Natural killer cell (primary cell): Measurements from ENCODE around the gene DAPK3. TPM values are rescaled to one million over a fixed set of nuclear protein-coding genes. Genes with fewer than 3 reads are reported as not detected.
A peak's percentile ranks its signal among the peaks of the same experiment; 100 is the strongest.

ENCODE experiments used
- ATAC-seq, 3 donors: fragments of 150-1000 bp in 2 of 3; fragments of 200-7000 bp in 1 of 3; cut with Tn5 transposase; 1 replicate in 1 of 3; 2 replicates in 2 of 3; pipeline ENCODE4 v1.10.0; 2021; ENCODE audit warnings: mild to moderate bottlenecking in 2 of 3, moderate library complexity in 2 of 3
- DNase-seq, 2 donors: peaks; one replicate each; pipeline versions ENCODE4 v3.0.0 to v3.0.0-alpha.2; 2013 to 2021; ENCODE audit warnings: mixed read lengths in 1 of 2
- H3K27ac ChIP-seq: one replicate; pipeline ENCODE4 v1.5.1; 2013; ENCODE audit warnings: mild to moderate bottlenecking, low read length
- H3K27me3 ChIP-seq: one replicate; pipeline ENCODE4 v1.6.1; 2013; ENCODE audit warnings: low read length; ENCODE audit not compliant: control insufficient read depth, insufficient read depth
- H3K36me3 ChIP-seq: one replicate; pipeline ENCODE4 v1.6.1; 2013; ENCODE audit warnings: low read length; ENCODE audit not compliant: control insufficient read depth, insufficient read depth
- H3K4me1 ChIP-seq: one replicate; pipeline ENCODE4 v1.6.1; 2013; ENCODE audit warnings: low read length; ENCODE audit not compliant: control insufficient read depth, insufficient read depth
- H3K4me3 ChIP-seq: one replicate; pipeline ENCODE4 v1.5.1; 2013; ENCODE audit warnings: low read length
- H3K9me3 ChIP-seq: one replicate; pipeline ENCODE4 v1.6.1; 2013; ENCODE audit warnings: low read length; ENCODE audit not compliant: control insufficient read depth, insufficient read depth
- H3K27ac Mint-ChIP-seq, 2 donors: one replicate each; pipeline ENCODE4 v1.8.0; 2022; ENCODE audit warnings: mild to moderate bottlenecking in 2 of 2, mixed read lengths in 2 of 2, moderate library complexity in 1 of 2
- H3K27me3 Mint-ChIP-seq, 2 donors: one replicate each; pipeline ENCODE4 v1.8.0; 2022; ENCODE audit warnings: low read depth in 2 of 2, mixed read lengths in 2 of 2
- H3K36me3 Mint-ChIP-seq: one replicate; pipeline ENCODE4 v1.8.0; 2022; ENCODE audit warnings: mixed read lengths
- H3K4me1 Mint-ChIP-seq, 2 donors: one replicate each; pipeline ENCODE4 v1.8.0; 2022; ENCODE audit warnings: mixed read lengths in 2 of 2
- H3K4me3 Mint-ChIP-seq: one replicate; pipeline ENCODE4 v1.8.0; 2022; ENCODE audit warnings: mild to moderate bottlenecking, moderate library complexity, mixed read lengths
- H3K9me3 Mint-ChIP-seq, 2 donors: one replicate each; pipeline ENCODE4 v1.8.0; 2022; ENCODE audit warnings: mixed read lengths in 2 of 2
- WGBS: methylation state at CpG from one replicate; pipeline ENCODE4 v1.1.7; 2013; ENCODE audit warnings: missing lambda C conversion rate; ENCODE audit not compliant: insufficient coverage; 5-methylcytosine and 5-hydroxymethylcytosine counted together
- intact Hi-C: fragments of 100-400 bp; cut with micrococcal nuclease; formaldehyde crosslinking; loops from one replicate; pipeline ENCODE4 v1.14.2; 2022
- total RNA-seq, 4 donors: library from RNA; stranded (reverse); fragments of 120-200 nt in 1 of 4; gene quantifications; one replicate each; pipeline versions ENCODE4 v1.2.3 to v1.2.4, GENCODE V29; 2013 to 2022
- TF ChIP-seq, protein P1 (sequence below): fragments of 200-600 bp; IDR thresholded peaks from one replicate; pipeline ENCODE4 v1.8.0; 2022; ENCODE audit warnings: antibody characterized with exemption

DAPK3 gene
- total RNA-seq, 3 donors from 2014 or later (not counting 1 experiment from before 2014, with no cell fraction given), result 54.3 to 66.4 (median 58.1) TPM

DNA sequence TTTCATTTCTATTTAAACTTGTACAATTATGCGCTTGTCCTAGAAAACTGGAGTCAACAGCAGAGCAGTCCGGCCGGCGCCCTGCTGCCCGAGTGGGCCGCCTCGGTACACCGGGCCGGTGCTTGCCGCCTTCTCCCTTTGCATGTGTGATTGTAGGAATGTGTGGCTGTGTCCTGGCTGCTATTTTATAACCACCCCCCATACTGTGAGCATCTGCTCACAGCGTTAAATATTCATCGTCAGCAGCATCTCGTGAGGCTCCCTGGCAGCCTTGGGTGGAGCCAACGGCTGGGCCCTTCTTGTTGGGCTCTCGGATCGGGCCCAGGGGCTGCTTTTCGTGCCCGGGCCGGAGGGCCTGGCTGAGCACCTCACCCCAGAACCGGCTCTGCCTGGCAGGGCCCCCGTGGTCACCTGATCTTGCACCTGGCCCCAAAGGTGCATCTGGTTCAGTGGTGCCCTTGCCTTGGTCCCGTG is 47.3 kb upstream of the DAPK3 start:
- 93% methylated on average over 19 of the region's 22 CpGs for WGBS
- Mint-ChIP-seq H3K27ac (peak overlapping the region in 1 of 2 donors; percentile 71), H3K4me1 (peaks cover 20 to 32% of the 10 kb centered on the region in 2 donors), H3K27me3 (no peaks in the 10 kb centered on the region), H3K9me3 (no peaks in the 10 kb centered on the region), H3K36me3 (no peaks in the 10 kb centered on the region), H3K4me3 (no peak overlapping the region)
- H3K9me3 ChIP-seq, result no peaks in the 10 kb centered on the region
- DNase-seq (no peak), ATAC-seq (no peak)
- H3K4me1 ChIP-seq, result peaks cover 26% of the 10 kb centered on the region
- TF ChIP-seq, protein P1, sequence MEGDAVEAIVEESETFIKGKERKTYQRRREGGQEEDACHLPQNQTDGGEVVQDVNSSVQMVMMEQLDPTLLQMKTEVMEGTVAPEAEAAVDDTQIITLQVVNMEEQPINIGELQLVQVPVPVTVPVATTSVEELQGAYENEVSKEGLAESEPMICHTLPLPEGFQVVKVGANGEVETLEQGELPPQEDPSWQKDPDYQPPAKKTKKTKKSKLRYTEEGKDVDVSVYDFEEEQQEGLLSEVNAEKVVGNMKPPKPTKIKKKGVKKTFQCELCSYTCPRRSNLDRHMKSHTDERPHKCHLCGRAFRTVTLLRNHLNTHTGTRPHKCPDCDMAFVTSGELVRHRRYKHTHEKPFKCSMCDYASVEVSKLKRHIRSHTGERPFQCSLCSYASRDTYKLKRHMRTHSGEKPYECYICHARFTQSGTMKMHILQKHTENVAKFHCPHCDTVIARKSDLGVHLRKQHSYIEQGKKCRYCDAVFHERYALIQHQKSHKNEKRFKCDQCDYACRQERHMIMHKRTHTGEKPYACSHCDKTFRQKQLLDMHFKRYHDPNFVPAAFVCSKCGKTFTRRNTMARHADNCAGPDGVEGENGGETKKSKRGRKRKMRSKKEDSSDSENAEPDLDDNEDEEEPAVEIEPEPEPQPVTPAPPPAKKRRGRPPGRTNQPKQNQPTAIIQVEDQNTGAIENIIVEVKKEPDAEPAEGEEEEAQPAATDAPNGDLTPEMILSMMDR, result no peak
- intact Hi-C loops, result no loop called here
- H3K27ac ChIP-seq, result no peak overlapping the region
- no peak overlapping the region for H3K4me3 ChIP-seq
- peaks cover 15% of the 10 kb centered on the region for H3K36me3 ChIP-seq
- no peaks in the 10 kb centered on the region for H3K27me3 ChIP-seq

DNA sequence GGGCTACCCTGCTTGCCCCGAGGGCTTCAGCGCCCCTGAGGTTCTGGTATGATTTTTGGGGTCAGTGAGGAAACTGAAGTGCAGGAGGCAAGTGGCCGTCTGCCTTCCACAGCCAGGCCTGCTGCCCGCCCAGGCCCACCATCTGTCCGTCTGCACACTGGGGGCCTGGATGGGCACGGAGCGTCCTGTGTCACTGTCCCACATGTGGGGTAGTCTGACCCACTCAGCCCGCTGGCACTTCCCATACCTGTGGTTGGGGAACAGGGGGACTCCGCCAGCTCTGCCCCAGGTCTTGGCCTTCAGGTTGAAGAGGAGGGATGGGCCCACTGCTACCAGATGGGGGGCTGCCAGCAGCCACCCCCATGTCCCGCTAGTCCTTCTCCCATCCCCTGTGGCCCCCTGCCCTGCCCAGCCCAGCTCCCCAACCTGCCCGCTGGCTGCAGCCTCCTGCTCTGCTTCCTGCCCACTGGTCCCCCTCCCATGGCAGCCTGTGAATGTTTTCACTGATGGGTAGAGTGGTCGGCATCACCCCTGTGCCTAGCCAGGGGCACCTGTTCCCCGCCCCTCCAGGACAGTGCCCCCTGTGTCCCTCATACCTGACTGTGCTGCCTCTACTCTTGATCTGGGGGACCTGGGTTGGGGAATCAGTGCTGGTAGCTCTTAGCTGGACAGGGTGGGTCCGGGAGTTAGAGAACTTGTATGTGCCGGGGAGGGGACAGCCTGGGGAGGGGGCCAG is 46.2 kb upstream of the DAPK3 start:
- Histone ChIP-seq H3K27me3 (no peaks in the 10 kb centered on the region), H3K4me3 (no peak overlapping the region), H3K9me3 (no peaks in the 10 kb centered on the region), H3K36me3 (peaks cover 21% of the 10 kb centered on the region), H3K27ac (no peak overlapping the region), H3K4me1 (peaks cover 26% of the 10 kb centered on the region)
- Mint-ChIP-seq H3K27me3 (no peaks in the 10 kb centered on the region), H3K9me3 (no peaks in the 10 kb centered on the region), H3K36me3 (no peaks in the 10 kb centered on the region), H3K4me3 (no peak overlapping the region), H3K4me1 (peaks cover 20 to 43% of the 10 kb centered on the region in 2 donors), H3K27ac (peak overlapping the region in 1 of 2 donors; percentile 54)
- intact Hi-C loops, result no loop called here
- ATAC-seq (no peak), DNase-seq (no peak)
- WGBS, result 94% methylated on average over 15 of the region's 15 CpGs
- TF ChIP-seq, protein P1, result no peak

DNA sequence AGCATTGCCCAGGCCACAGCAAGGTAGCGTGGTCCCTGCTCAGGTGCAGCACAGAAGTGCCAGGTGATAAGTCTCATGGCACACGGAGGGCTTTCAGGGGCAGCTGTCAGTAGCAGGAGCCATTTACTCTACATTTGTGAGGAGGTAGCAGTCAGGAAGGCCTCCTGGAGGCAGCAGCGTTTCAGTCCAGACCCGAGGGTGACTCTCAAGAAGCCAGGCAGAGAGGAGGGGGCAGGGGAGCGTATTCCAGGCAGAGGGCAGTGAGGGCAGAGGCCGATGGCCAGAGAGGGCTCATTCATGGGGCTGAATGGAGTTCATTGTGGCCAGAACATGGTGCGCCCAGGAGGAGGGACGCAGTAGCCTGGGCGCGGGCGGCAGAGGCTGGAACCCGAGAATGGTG is 45.6 kb upstream of the DAPK3 start:
- H3K27ac Mint-ChIP-seq, result no peak overlapping the region
- no peaks in the 10 kb centered on the region for H3K9me3 ChIP-seq
- WGBS, result 94% methylated on average over 12 of the region's 12 CpGs
- DNase-seq, result no peak
- no peaks in the 10 kb centered on the region for H3K9me3 Mint-ChIP-seq
- H3K4me3 Mint-ChIP-seq, result no peak overlapping the region
- intact Hi-C loops, result no loop called here
- H3K27me3 Mint-ChIP-seq, result no peaks in the 10 kb centered on the region
- TF ChIP-seq, protein P1, result no peak
- H3K36me3 Mint-ChIP-seq, result no peaks in the 10 kb centered on the region
- ATAC-seq, result no peak
- peaks cover 26% of the 10 kb centered on the region for H3K4me1 ChIP-seq
- peaks cover 21% of the 10 kb centered on the region for H3K36me3 ChIP-seq
- H3K27me3 ChIP-seq, result no peaks in the 10 kb centered on the region
- H3K4me1 Mint-ChIP-seq, result peaks cover 20 to 43% of the 10 kb centered on the region in 2 donors
- no peak overlapping the region for H3K4me3 ChIP-seq
- no peak overlapping the region for H3K27ac ChIP-seq
